ENCODE results near the gene SLC22A2. TPM values are rescaled to one million over a fixed set of nuclear protein-coding genes. Genes with fewer than 3 reads are reported as not detected.

The SLC22A2 gene
- total RNA-seq, 1 donor from 2014 or later, result not detected

DNA sequence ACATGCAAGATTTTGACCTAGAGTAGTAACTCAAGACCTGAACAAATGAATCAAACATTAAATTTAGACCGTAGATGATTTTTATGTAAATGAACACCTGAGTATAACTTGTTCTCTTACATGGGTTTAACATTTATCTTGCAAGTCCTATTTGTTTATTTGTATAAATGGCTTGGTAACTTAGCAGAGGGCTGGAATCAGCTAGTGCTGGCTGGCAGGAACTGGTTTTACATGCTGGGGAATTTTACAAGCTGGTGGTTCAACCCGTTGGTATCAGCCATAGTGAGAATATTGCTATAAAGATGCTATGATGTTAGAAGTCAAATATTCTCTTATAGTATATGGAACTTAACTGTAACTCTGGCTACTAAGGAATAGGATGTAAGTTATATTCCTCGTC lies 8.9 kb downstream of the SLC22A2 start:
- H3K36me3 ChIP-seq, result no peaks in the 10 kb centered on the region
- no peak overlapping the region for H3K27ac Mint-ChIP-seq
- H3K27ac ChIP-seq, result no peak overlapping the region
- H3K36me3 Mint-ChIP-seq, result no peaks in the 10 kb centered on the region
- H4K20me1 ChIP-seq (ENCODE audit: low read depth), result no peaks in the 10 kb centered on the region
- H3K4me3 Mint-ChIP-seq, result no peak overlapping the region
- no peak for DNase-seq (ENCODE audit: low spot score)
- H3K9me3 Mint-ChIP-seq, result no peaks in the 10 kb centered on the region
- H3K27me3 ChIP-seq, result no peaks in the 10 kb centered on the region
- no peaks in the 10 kb centered on the region for H3F3A ChIP-seq (ENCODE audit: low read depth)
- no peak overlapping the region for H2AFZ ChIP-seq (replicated peaks)
- peaks cover 13% of the 10 kb centered on the region for H3K4me1 Mint-ChIP-seq
- no peak for TF ChIP-seq EZH2 (IDR thresholded peaks at IDR 0.05)
- TF ChIP-seq EZH2phosphoT487 (IDR thresholded peaks at IDR 0.05), result no peak
- TF ChIP-seq, protein P1, sequence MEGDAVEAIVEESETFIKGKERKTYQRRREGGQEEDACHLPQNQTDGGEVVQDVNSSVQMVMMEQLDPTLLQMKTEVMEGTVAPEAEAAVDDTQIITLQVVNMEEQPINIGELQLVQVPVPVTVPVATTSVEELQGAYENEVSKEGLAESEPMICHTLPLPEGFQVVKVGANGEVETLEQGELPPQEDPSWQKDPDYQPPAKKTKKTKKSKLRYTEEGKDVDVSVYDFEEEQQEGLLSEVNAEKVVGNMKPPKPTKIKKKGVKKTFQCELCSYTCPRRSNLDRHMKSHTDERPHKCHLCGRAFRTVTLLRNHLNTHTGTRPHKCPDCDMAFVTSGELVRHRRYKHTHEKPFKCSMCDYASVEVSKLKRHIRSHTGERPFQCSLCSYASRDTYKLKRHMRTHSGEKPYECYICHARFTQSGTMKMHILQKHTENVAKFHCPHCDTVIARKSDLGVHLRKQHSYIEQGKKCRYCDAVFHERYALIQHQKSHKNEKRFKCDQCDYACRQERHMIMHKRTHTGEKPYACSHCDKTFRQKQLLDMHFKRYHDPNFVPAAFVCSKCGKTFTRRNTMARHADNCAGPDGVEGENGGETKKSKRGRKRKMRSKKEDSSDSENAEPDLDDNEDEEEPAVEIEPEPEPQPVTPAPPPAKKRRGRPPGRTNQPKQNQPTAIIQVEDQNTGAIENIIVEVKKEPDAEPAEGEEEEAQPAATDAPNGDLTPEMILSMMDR (IDR thresholded peaks at IDR 0.05), result no peak
- H3K27me3 Mint-ChIP-seq (ENCODE audit: insufficient read depth, low read depth), result peaks cover 3% of the 10 kb centered on the region
- no peak overlapping the region for H3K4me3 ChIP-seq
- H3K4me1 ChIP-seq, result peaks cover 22% of the 10 kb centered on the region
- H3K4me2 ChIP-seq, result no peak overlapping the region
- H3K79me2 ChIP-seq (ENCODE audit: low read depth), result no peaks in the 10 kb centered on the region
- H3K9ac ChIP-seq, result no peak overlapping the region
- no peaks in the 10 kb centered on the region for H3K9me3 ChIP-seq (ENCODE audit: low read depth)

DNA sequence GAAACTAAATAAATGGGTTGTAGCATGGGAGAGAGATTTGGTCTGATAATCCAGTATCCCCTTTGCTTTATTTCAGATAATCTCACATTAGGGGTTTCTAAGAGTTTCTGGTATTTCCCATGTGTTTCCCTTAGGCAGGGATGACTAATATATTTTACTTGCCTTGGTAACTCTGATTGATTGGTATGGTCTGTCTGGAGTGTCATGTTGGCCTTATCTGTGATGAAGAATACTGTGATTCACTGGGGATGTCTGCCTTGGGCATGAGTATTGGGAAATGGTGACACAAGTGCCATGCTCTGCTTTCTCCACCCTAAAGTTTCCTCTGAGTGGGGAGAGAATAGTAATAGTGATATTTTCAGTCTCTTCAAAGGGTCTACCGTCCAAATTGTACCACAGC lies 10.1 kb downstream of the SLC22A2 start:
- H3K9me3 ChIP-seq (ENCODE audit: low read depth), result no peaks in the 10 kb centered on the region
- H3K9ac ChIP-seq, result no peak overlapping the region
- H3K36me3 ChIP-seq, result no peaks in the 10 kb centered on the region
- TF ChIP-seq EZH2 (IDR thresholded peaks at IDR 0.05) (no peak), EZH2phosphoT487 (IDR thresholded peaks at IDR 0.05) (no peak)
- TF ChIP-seq, protein P1 (IDR thresholded peaks at IDR 0.05), result no peak
- no peak overlapping the region for H2AFZ ChIP-seq (replicated peaks)
- peaks cover 25% of the 10 kb centered on the region for H3K4me1 ChIP-seq
- no peak overlapping the region for H3K27ac ChIP-seq
- DNase-seq (ENCODE audit: low spot score), result no peak
- no peaks in the 10 kb centered on the region for H3K27me3 ChIP-seq
- no peaks in the 10 kb centered on the region for H3F3A ChIP-seq (ENCODE audit: low read depth)
- no peaks in the 10 kb centered on the region for H4K20me1 ChIP-seq (ENCODE audit: low read depth)
- no peaks in the 10 kb centered on the region for H3K36me3 Mint-ChIP-seq
- no peak overlapping the region for H3K27ac Mint-ChIP-seq
- no peak overlapping the region for H3K4me3 Mint-ChIP-seq
- H3K4me3 ChIP-seq, result no peak overlapping the region
- no peaks in the 10 kb centered on the region for H3K9me3 Mint-ChIP-seq
- no peak overlapping the region for H3K4me2 ChIP-seq
- no peaks in the 10 kb centered on the region for H3K79me2 ChIP-seq (ENCODE audit: low read depth)
- peaks cover 6% of the 10 kb centered on the region for H3K27me3 Mint-ChIP-seq (ENCODE audit: insufficient read depth, low read depth)
- peaks cover 13% of the 10 kb centered on the region for H3K4me1 Mint-ChIP-seq

DNA sequence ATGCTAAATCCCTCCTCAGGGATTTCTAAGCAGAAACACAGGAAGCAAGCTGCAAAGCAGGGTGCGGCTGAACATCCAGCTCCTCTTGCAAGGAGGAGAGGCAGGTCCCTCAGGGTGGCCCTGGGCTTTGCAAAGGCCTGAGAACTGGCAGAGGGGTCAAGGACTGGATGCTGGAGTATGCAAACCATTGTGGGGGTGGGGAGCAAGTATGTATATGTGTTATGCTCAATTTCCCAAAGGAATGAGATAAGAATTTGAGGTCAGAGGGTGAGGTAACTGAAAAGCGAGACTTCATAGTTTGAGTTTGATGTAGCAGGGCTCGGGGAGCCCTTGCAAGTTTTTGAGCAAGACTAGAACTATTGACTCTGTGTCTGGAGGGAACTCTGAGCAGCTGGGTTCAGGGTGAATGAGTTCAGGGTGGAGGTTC lies 11.2 kb downstream of the SLC22A2 start:
- no peak overlapping the region for H2AFZ ChIP-seq (replicated peaks)
- no peaks in the 10 kb centered on the region for H3K79me2 ChIP-seq (ENCODE audit: low read depth)

More for the DNA sequence above, 11.2 kb downstream of the SLC22A2 start:
- H3K27ac ChIP-seq, result no peak overlapping the region
- H3K27ac Mint-ChIP-seq, result no peak overlapping the region
- no peaks in the 10 kb centered on the region for H3K9me3 ChIP-seq (ENCODE audit: low read depth)
- peaks cover 23% of the 10 kb centered on the region for H3K4me1 ChIP-seq
- no peak overlapping the region for H3K4me3 Mint-ChIP-seq
- H3K9ac ChIP-seq, result no peak overlapping the region
- H3K4me1 Mint-ChIP-seq, result peaks cover 13% of the 10 kb centered on the region
- TF ChIP-seq EZH2phosphoT487 (IDR thresholded peaks at IDR 0.05) (no peak), EZH2 (IDR thresholded peaks at IDR 0.05) (no peak)
- TF ChIP-seq, protein P1 (IDR thresholded peaks at IDR 0.05), result no peak
- no peaks in the 10 kb centered on the region for H3K27me3 ChIP-seq
- no peaks in the 10 kb centered on the region for H3K9me3 Mint-ChIP-seq
- no peak overlapping the region for H3K4me2 ChIP-seq
- H3K27me3 Mint-ChIP-seq (ENCODE audit: insufficient read depth, low read depth), result peaks cover 6% of the 10 kb centered on the region
- no peak overlapping the region for H3K4me3 ChIP-seq
- H3F3A ChIP-seq (ENCODE audit: low read depth), result no peaks in the 10 kb centered on the region
- H4K20me1 ChIP-seq (ENCODE audit: low read depth), result no peaks in the 10 kb centered on the region
- no peak for DNase-seq (ENCODE audit: low spot score)
- no peaks in the 10 kb centered on the region for H3K36me3 ChIP-seq
- no peaks in the 10 kb centered on the region for H3K36me3 Mint-ChIP-seq
